Measurements from ENCODE around the gene SRSF1.

Gene SRSF1

GRCh38 chr17:57997085-57997809 lies 9.8 kb downstream of the SRSF1 start:
- no peaks in the 10 kb centered on the region for H3K27me3 ChIP-seq (replicated peaks; ENCODE audit: control insufficient read depth, insufficient read depth, low read length)
- H3K4me3 ChIP-seq (replicated peaks; ENCODE audit: low read depth, low read length), result no peak overlapping the region
- peaks cover 4% of the 10 kb centered on the region for H3K36me3 ChIP-seq (ENCODE audit: control insufficient read depth, insufficient read depth, low read length)
- TF ChIP-seq CTCF (IDR thresholded peaks at IDR 0.05; ENCODE audit: insufficient read depth, low read length, poor library complexity, severe bottlenecking), result no peak
- no peak for DNase-seq (ENCODE audit: extremely low read depth, insufficient read length)

- Histone ChIP-seq H3K36me3 (ENCODE audit: control insufficient read depth, insufficient read depth, low read length) (peaks cover 3% of the 10 kb centered on the region), H3K27me3 (replicated peaks; ENCODE audit: control insufficient read depth, insufficient read depth, low read length) (no peaks in the 10 kb centered on the region), H3K4me3 (replicated peaks; ENCODE audit: low read depth, low read length) (no peak overlapping the region)
- peak; percentile 47 for DNase-seq (ENCODE audit: extremely low read depth, insufficient read length)
- TF ChIP-seq CTCF (IDR thresholded peaks at IDR 0.05; ENCODE audit: insufficient read depth, low read length, poor library complexity, severe bottlenecking), result peak; percentile 66
These were observed 11.7 kb downstream of the SRSF1 start for GRCh38 chr17:57995076-57995956.

GRCh38 chr17:57994436-57994835 lies 12.6 kb downstream of the SRSF1 start:
- no peak for DNase-seq (ENCODE audit: extremely low read depth, insufficient read length)
- Histone ChIP-seq H3K4me3 (replicated peaks; ENCODE audit: low read depth, low read length) (no peak overlapping the region), H3K36me3 (ENCODE audit: control insufficient read depth, insufficient read depth, low read length) (peaks cover 3% of the 10 kb centered on the region)

GRCh38 chr17:57993471-57994365 lies 13.3 kb downstream of the SRSF1 start:
- no peak for TF ChIP-seq CTCF (IDR thresholded peaks at IDR 0.05; ENCODE audit: insufficient read depth, low read length, poor library complexity, severe bottlenecking)
- Histone ChIP-seq H3K4me3 (replicated peaks; ENCODE audit: low read depth, low read length) (no peak overlapping the region), H3K36me3 (ENCODE audit: control insufficient read depth, insufficient read depth, low read length) (peaks cover 3% of the 10 kb centered on the region), H3K27me3 (replicated peaks; ENCODE audit: control insufficient read depth, insufficient read depth, low read length) (no peaks in the 10 kb centered on the region)
- no peak for DNase-seq (ENCODE audit: extremely low read depth, insufficient read length)

More at GRCh38 chr17:57994436-57994835, 12.6 kb downstream of the SRSF1 start:
- H3K27me3 ChIP-seq (replicated peaks; ENCODE audit: control insufficient read depth, insufficient read depth, low read length), result no peaks in the 10 kb centered on the region
- TF ChIP-seq CTCF (IDR thresholded peaks at IDR 0.05; ENCODE audit: insufficient read depth, low read length, poor library complexity, severe bottlenecking), result no peak

- Histone ChIP-seq H3K4me3 (replicated peaks; ENCODE audit: low read depth, low read length) (no peak overlapping the region), H3K36me3 (ENCODE audit: control insufficient read depth, insufficient read depth, low read length) (no peaks in the 10 kb centered on the region; the same call in 1 of the 2 replicates), H3K27me3 (replicated peaks; ENCODE audit: control insufficient read depth, insufficient read depth, low read length) (no peaks in the 10 kb centered on the region)
- DNase-seq (ENCODE audit: extremely low read depth, insufficient read length), result no peak
- no peak for TF ChIP-seq CTCF (IDR thresholded peaks at IDR 0.05; ENCODE audit: insufficient read depth, low read length, poor library complexity, severe bottlenecking)
These were observed 15.5 kb downstream of the SRSF1 start for GRCh38 chr17:57991537-57991936.
